GM19351 (cell line): ENCODE results near the gene ABCC3.

Source experiments
- ATAC-seq: cut with Tn5 transposase; IDR thresholded peaks from one replicate; pipeline ENCODE4 v1.9.1; 2021; ENCODE audit warnings: mild to moderate bottlenecking, moderate library complexity; ENCODE audit not compliant: unreplicated experiment

Gene ABCC3

GRCh38 chr17:50634224-50634914 lies at the start of gene ABCC3:
TSS of gene ABCC3 (plus strand) at chr17:50634881. CDS start at chr17:50634937, 56 bp downstream.
- ATAC-seq: no peak

GRCh38 chr17:50585346-50585745 lies 49.3 kb upstream of the ABCC3 start:
- no peak for ATAC-seq

GRCh38 chr17:50585891-50586290 lies 48.8 kb upstream of the ABCC3 start:
- no peak for ATAC-seq

GRCh38 chr17:50586421-50587247 lies 48.0 kb upstream of the ABCC3 start:
- no peak for ATAC-seq

- ATAC-seq: no peak
Observed at GRCh38 chr17:50587571-50587970, 47.1 kb upstream of the ABCC3 start.

GRCh38 chr17:50588391-50589049 lies 46.2 kb upstream of the ABCC3 start:
- ATAC-seq: no peak

- no peak for ATAC-seq
Observed at GRCh38 chr17:50589095-50589705, 45.5 kb upstream of the ABCC3 start.

GRCh38 chr17:50590946-50591737 lies 43.5 kb upstream of the ABCC3 start:
- ATAC-seq: no peak

GRCh38 chr17:50593321-50593720 lies 41.4 kb upstream of the ABCC3 start:
- no peak for ATAC-seq

- ATAC-seq: no peak
Observed at GRCh38 chr17:50594128-50594823, 40.4 kb upstream of the ABCC3 start.

- ATAC-seq: no peak
Observed at GRCh38 chr17:50594892-50595291, 39.8 kb upstream of the ABCC3 start.

GRCh38 chr17:50596191-50597037 lies 38.3 kb upstream of the ABCC3 start:
- no peak for ATAC-seq

- ATAC-seq: no peak
Observed at GRCh38 chr17:50598487-50598886, 36.2 kb upstream of the ABCC3 start.

GRCh38 chr17:50599606-50600005 lies 35.1 kb upstream of the ABCC3 start:
- no peak for ATAC-seq

GRCh38 chr17:50601823-50602375 lies 32.8 kb upstream of the ABCC3 start:
- no peak for ATAC-seq

- no peak for ATAC-seq
Observed at GRCh38 chr17:50602836-50603235, 31.8 kb upstream of the ABCC3 start.

GRCh38 chr17:50603340-50603739 lies 31.3 kb upstream of the ABCC3 start:
- ATAC-seq: no peak

- ATAC-seq: no peak
Observed at GRCh38 chr17:50604513-50604912, 30.2 kb upstream of the ABCC3 start.

- no peak for ATAC-seq
Observed at GRCh38 chr17:50605429-50605828, 29.3 kb upstream of the ABCC3 start.
